Measurements from ENCODE around the gene RAB15.

- TF ChIP-seq, protein P1, sequence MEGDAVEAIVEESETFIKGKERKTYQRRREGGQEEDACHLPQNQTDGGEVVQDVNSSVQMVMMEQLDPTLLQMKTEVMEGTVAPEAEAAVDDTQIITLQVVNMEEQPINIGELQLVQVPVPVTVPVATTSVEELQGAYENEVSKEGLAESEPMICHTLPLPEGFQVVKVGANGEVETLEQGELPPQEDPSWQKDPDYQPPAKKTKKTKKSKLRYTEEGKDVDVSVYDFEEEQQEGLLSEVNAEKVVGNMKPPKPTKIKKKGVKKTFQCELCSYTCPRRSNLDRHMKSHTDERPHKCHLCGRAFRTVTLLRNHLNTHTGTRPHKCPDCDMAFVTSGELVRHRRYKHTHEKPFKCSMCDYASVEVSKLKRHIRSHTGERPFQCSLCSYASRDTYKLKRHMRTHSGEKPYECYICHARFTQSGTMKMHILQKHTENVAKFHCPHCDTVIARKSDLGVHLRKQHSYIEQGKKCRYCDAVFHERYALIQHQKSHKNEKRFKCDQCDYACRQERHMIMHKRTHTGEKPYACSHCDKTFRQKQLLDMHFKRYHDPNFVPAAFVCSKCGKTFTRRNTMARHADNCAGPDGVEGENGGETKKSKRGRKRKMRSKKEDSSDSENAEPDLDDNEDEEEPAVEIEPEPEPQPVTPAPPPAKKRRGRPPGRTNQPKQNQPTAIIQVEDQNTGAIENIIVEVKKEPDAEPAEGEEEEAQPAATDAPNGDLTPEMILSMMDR (IDR thresholded peaks at IDR 0.05), result no peak
- TF ChIP-seq POLR2A (IDR thresholded peaks at IDR 0.05), result no peak
These were observed 19.4 kb downstream of the RAB15 start for GRCh38 chr14:64952598-64953309.
